Measurements from ENCODE around the gene YTHDF2.

The YTHDF2 gene

GRCh38 chr1:28803662-28804061 is 66.9 kb downstream of the YTHDF2 start:
- DNase-seq: no peak

GRCh38 chr1:28804071-28804470 is 67.3 kb downstream of the YTHDF2 start:
- no peak for DNase-seq

- DNase-seq: no peak
Measured at GRCh38 chr1:28807046-28807445, 70.3 kb downstream of the YTHDF2 start.

- DNase-seq: no peak
Measured at GRCh38 chr1:28807986-28808385, 71.2 kb downstream of the YTHDF2 start.

GRCh38 chr1:28811369-28811765 is 74.6 kb downstream of the YTHDF2 start:
- DNase-seq: no peak

- peak in 2 of 3 experiments; percentile 76 to 77 for DNase-seq
Measured at GRCh38 chr1:28811766-28812668, 75.3 kb downstream of the YTHDF2 start, which contains the start of gene OPRD1. OPRD1 (plus strand) TSS chr1:28812170; CDS start chr1:28812384, 214 bp downstream.

- DNase-seq: peak in 2 of 3 experiments; percentile 70 to 89
Measured at GRCh38 chr1:28812669-28813468, 76.1 kb downstream of the YTHDF2 start.

- no peak for DNase-seq
Measured at GRCh38 chr1:28813931-28814465, 77.3 kb downstream of the YTHDF2 start.

GRCh38 chr1:28815533-28816185 is 78.9 kb downstream of the YTHDF2 start:
- DNase-seq: no peak

GRCh38 chr1:28817133-28817532 is 80.4 kb downstream of the YTHDF2 start:
- no peak for DNase-seq

GRCh38 chr1:28819020-28819419 is 82.3 kb downstream of the YTHDF2 start:
- no peak for DNase-seq

Data from NCI-H1417 (cell line).